ENCODE measurements around the gene MCEMP1. TPM values are rescaled to one million over a fixed set of nuclear protein-coding genes. Genes with fewer than 3 reads are reported as not detected.

MCEMP1 gene
- total and polyA plus RNA-seq, 2 of the 13 experiments (the other 11 are each of a cell fraction or from before 2014, with no cell fraction given): not detected

DNA sequence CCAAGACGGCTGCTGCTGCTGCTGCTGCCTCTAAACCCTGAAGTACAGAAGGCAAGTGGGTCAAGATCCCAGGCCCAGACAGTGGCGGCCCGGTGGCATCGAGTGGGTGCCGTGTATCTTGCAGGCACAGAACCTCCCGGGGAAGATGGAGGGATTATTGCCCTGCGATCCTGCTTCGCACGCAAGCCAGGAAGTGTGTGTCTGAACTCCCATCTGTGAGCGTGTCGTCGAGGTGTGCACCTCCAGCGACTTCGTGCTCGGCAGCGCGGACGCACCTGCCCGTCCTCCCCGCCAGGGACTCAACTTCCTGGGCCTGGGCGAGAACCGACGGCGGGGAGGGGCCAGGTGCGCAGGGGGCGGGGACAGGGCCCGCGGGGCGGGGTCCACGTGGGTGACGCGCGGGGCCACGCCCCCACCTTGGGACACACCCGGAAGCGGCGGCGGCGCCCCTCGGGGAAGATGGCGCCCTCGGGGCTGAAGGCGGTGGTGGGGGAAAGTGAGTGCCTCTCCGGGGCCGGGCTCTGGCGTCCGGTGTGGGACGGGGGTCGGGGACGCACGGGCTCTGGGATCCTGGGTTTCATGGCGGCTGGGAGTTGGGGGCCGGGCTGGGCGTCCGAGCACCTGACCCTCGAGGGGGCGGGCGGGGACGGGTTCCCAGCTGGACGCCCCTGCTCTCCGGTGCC lies 40.1 kb upstream of the MCEMP1 start, which contains the start of gene STXBP2 (continued):
- TF ChIP-seq, protein P1, sequence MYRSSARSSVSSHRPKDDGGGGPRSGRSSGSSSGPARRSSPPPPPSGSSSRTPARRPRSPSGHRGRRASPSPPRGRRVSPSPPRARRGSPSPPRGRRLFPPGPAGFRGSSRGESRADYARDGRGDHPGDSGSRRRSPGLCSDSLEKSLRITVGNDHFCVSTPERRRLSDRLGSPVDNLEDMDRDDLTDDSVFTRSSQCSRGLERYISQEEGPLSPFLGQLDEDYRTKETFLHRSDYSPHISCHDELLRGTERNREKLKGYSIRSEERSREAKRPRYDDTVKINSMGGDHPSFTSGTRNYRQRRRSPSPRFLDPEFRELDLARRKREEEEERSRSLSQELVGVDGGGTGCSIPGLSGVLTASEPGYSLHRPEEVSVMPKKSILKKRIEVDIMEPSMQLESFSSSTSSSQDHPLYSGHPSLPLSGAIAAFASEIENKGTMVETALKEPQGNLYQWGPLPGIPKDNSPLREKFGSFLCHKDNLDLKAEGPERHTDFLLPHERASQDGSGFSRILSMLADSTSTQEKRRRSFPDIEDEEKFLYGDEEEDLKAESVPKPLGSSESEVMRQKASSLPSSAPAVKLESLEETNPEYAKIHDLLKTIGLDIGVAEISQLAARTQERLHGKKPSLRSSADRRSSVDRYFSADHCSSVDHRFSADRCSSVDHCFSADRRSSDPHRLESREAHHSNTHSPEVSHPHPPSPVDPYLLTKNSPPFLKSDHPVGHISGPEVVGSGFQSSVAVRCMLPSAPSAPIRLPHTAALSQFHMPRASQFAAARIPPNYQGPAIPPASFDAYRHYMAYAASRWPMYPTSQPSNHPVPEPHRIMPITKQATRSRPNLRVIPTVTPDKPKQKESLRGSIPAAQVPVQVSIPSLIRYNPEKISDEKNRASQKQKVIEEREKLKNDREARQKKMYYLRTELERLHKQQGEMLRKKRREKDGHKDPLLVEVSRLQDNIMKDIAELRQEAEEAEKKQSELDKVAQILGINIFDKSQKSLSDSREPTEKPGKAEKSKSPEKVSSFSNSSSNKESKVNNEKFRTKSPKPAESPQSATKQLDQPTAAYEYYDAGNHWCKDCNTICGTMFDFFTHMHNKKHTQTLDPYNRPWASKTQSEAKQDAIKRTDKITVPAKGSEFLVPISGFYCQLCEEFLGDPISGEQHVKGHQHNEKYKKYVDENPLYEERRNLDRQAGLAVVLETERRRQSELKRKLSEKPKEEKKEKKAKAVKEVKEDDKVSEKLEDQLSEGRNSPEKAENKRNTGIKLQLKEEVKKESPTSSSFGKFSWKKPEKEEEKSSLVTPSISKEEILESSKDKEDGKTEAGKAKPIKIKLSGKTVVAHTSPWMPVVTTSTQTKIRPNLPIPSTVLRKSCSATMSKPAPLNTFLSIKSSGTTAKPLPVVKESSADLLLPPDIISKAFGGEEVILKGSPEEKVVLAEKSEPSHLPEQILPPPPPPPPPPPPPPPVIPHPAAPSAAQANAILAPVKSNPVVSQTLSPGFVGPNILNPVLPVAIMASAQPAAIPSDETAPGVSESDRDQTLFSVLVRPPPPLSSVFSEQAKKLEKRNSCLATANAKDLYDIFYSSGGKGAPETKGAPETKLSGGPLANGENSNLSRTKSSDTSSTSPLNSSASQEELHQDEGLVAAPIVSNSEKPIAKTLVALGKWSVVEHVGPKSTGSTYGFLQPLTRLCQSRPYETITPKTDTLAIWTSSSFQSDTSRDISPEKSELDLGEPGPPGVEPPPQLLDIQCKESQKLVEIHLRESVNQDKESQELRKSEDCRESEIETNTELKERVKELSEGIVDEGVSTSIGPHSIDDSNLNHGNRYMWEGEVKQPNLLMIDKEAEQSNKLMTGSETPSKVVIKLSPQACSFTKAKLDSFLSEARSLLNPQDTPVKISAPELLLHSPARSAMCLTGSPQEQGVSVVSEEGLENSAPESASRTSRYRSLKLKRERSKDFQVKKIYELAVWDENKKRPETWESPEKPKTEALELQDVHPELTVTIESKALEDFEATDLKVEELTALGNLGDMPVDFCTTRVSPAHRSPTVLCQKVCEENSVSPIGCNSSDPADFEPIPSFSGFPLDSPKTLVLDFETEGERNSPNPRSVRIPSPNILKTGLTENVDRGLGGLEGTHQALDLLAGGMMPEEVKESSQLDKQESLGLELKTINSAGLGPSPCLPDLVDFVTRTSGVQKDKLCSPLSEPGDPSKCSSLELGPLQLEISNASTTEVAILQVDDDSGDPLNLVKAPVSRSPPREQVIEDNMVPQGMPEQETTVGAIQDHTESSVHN (CRISPR knock-in tag; IDR thresholded peaks at IDR 0.05): no peak
- TF ChIP-seq, protein P2, sequence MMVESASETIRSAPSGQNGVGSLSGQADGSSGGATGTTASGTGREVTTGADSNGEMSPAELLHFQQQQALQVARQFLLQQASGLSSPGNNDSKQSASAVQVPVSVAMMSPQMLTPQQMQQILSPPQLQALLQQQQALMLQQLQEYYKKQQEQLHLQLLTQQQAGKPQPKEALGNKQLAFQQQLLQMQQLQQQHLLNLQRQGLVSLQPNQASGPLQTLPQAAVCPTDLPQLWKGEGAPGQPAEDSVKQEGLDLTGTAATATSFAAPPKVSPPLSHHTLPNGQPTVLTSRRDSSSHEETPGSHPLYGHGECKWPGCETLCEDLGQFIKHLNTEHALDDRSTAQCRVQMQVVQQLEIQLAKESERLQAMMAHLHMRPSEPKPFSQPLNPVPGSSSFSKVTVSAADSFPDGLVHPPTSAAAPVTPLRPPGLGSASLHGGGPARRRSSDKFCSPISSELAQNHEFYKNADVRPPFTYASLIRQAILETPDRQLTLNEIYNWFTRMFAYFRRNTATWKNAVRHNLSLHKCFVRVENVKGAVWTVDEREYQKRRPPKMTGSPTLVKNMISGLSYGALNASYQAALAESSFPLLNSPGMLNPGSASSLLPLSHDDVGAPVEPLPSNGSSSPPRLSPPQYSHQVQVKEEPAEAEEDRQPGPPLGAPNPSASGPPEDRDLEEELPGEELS (CRISPR knock-in tag; IDR thresholded peaks at IDR 0.05): peak; percentile 44; the same call in 1 of the 2 replicates
- TF ChIP-seq NR2F2 (IDR thresholded peaks at IDR 0.05; ENCODE audit: borderline replicate concordance, low read depth) (no peak), RARA (CRISPR knock-in tag; IDR thresholded peaks at IDR 0.05) (0 out of 2 replicates have a peak, but pooled peaks have one; percentile 30), ATAD3A (CRISPR knock-in tag; IDR thresholded peaks at IDR 0.05) (no peak), ZNF274 (CRISPR knock-in tag; IDR thresholded peaks at IDR 0.05) (no peak), PAF1 (CRISPR knock-in tag; IDR thresholded peaks at IDR 0.05) (no peak), DR1 (CRISPR knock-in tag; IDR thresholded peaks at IDR 0.05) (no peak; the same call in 1 of the 2 replicates), HOXA3 (CRISPR knock-in tag; IDR thresholded peaks at IDR 0.05) (peak; percentile 57), GTF3A (CRISPR knock-in tag; conservative IDR thresholded peaks at IDR 0.05) (no peak), CCDC6 (CRISPR knock-in tag; IDR thresholded peaks at IDR 0.05) (no peak; the same call in 1 of the 2 replicates), ZNF709 (CRISPR knock-in tag; IDR thresholded peaks at IDR 0.05) (peak; percentile 73; the same call in 1 of the 2 replicates), SPEN (CRISPR knock-in tag; IDR thresholded peaks at IDR 0.05; ENCODE audit: low read depth) (peak; percentile 72; the same call in 1 of the 2 replicates)
- TF ChIP-seq, protein P3, sequence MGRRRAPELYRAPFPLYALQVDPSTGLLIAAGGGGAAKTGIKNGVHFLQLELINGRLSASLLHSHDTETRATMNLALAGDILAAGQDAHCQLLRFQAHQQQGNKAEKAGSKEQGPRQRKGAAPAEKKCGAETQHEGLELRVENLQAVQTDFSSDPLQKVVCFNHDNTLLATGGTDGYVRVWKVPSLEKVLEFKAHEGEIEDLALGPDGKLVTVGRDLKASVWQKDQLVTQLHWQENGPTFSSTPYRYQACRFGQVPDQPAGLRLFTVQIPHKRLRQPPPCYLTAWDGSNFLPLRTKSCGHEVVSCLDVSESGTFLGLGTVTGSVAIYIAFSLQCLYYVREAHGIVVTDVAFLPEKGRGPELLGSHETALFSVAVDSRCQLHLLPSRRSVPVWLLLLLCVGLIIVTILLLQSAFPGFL (CRISPR knock-in tag; IDR thresholded peaks at IDR 0.05): 0 out of 2 replicates have a peak, but pooled peaks have one; percentile 20
- TF ChIP-seq, protein P4, sequence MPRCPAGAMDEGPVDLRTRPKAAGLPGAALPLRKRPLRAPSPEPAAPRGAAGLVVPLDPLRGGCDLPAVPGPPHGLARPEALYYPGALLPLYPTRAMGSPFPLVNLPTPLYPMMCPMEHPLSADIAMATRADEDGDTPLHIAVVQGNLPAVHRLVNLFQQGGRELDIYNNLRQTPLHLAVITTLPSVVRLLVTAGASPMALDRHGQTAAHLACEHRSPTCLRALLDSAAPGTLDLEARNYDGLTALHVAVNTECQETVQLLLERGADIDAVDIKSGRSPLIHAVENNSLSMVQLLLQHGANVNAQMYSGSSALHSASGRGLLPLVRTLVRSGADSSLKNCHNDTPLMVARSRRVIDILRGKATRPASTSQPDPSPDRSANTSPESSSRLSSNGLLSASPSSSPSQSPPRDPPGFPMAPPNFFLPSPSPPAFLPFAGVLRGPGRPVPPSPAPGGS (CRISPR knock-in tag; IDR thresholded peaks at IDR 0.05): no peak

Measured in HepG2 (cell line).